Erythroblast (primary cell): Measurements from ENCODE around the gene PEX3.

Experiments used
- GATA1 ChIP-seq: IDR thresholded peaks from 2 replicates; pipeline ENCODE4 v1.6.1; 2011; ENCODE audit warnings: low read depth, mild to moderate bottlenecking, control low read depth, low read length, moderate library complexity
- POLR2A ChIP-seq: IDR thresholded peaks from 2 replicates; pipeline ENCODE4 v1.6.1; 2011; ENCODE audit warnings: mild to moderate bottlenecking, low read length

DNA sequence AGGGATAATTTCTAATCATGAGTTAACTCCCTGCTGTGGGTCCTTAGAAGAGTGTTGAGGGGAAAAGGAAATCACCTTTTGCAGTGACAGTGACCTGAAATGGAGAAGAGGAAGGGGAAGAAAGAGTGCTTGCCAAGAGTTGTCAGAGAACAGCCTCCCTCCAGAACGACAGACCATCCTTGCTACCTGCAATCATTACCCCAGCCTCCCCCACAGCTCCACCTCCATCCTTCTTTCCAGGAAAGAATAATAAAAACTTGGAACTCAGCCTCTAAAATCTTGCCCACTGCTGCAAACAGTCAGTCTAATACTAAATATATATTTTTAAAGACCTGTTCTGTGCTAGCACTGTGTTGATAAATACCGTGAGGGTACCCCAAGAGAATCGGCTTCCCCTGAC, 89.6 kb downstream of the PEX3 start:
- TF ChIP-seq POLR2A (no peak), GATA1 (no peak)
